Body of pancreas (tissue), 4 donors: ENCODE data around the gene DDRGK1. TPM values are rescaled to one million over a fixed set of nuclear protein-coding genes. Genes with fewer than 3 reads are reported as not detected.
A peak's percentile ranks its signal among the peaks of the same experiment; 100 is the strongest.

Experiments
- ATAC-seq: fragments of 150-250 bp; one replicate; pipeline ENCODE4 v1.9.1; 2016
- DNase-seq, 4 donors: peaks; one replicate each; pipeline ENCODE4 v3.0.0-alpha.2; 2019
- H3K27ac ChIP-seq, 4 donors: fragments of 200-600 bp; sonication (generic); 1 replicate in 3 of 4; 2 replicates in 1 of 4; pipeline versions ENCODE4 v1.5.1 to v1.6.1; 2016 to 2019; ENCODE audit warnings: mild to moderate bottlenecking in 1 of 4, mixed read lengths in 1 of 4, moderate library complexity in 1 of 4
- H3K27me3 ChIP-seq, 2 donors: fragments of 200-600 bp; sonication (generic); one replicate each; pipeline ENCODE4 v1.6.0; 2016; ENCODE audit warnings: mild to moderate bottlenecking in 1 of 2
- H3K36me3 ChIP-seq, 2 donors: fragments of 200-600 bp; sonication (generic); replicated peaks in 1 of 2; 2 replicates each; pipeline ENCODE4 v1.5.1; 2016; ENCODE audit warnings: low read depth in 2 of 2; ENCODE audit not compliant: insufficient read depth in 1 of 2
- H3K4me1 ChIP-seq: fragments of 200-600 bp; sonication (generic); one replicate; pipeline ENCODE4 v1.6.0; 2016
- H3K4me3 ChIP-seq, 2 donors: fragments of 200-600 bp; sonication (generic); 1 replicate in 1 of 2; 2 replicates in 1 of 2; pipeline ENCODE4 v1.5.1; 2016 to 2019
- H3K9me3 ChIP-seq, 3 donors: fragments of 200-600 bp; sonication (generic); 1 replicate in 2 of 3; 2 replicates in 1 of 3; pipeline ENCODE4 v1.5.1; 2016
- CTCF ChIP-seq, 7 experiments: fragments of 450-650 bp in 4 of 7; fragments of 200-600 bp in 3 of 7; sonication (generic) in 3 of 7; IDR thresholded peaks; one replicate each; pipeline ENCODE4 v1.5.1; 2016 to 2019; ENCODE audit warnings: antibody characterized with exemption in 7 of 7
- POLR2A ChIP-seq, 3 donors: fragments of 450-650 bp; IDR thresholded peaks; one replicate each; pipeline ENCODE4 v1.6.1; 2016; ENCODE audit warnings: antibody characterized with exemption in 3 of 3, mild to moderate bottlenecking in 2 of 3
- WGBS, 2 donors: methylation state at CpG; one replicate each; pipeline ENCODE4 v1.1.5; 2017; 5-methylcytosine and 5-hydroxymethylcytosine counted together
- intact Hi-C: fragments of 100-400 bp; cut with DNase I; formaldehyde crosslinking; loops from one replicate; pipeline ENCODE4 v1.15.1; 2023
- total RNA-seq, 2 donors: library from RNA; depleted of rRNA; stranded (reverse); fragments of >200 nt; gene quantifications; one replicate each; pipeline ENCODE4 v1.1.0, GENCODE V29; 2016

DDRGK1 gene
- total RNA-seq, 2 donors from 2014 or later, result 64.3 to 82.8 TPM

- WGBS, 2 donors, result 74 to 84% methylated on average over 16 to 25 of the region's 32 CpGs
- intact Hi-C loops, result no loop called here
- H3K27me3 ChIP-seq, result no peaks in the 10 kb centered on the region
- H3K4me1 ChIP-seq, result peaks cover 40% of the 10 kb centered on the region
- no peak overlapping the region for H3K4me3 ChIP-seq
- DNase-seq (no peak), ATAC-seq (no peak)
- TF ChIP-seq CTCF (IDR thresholded peaks at IDR 0.05), result no peak
- no peak for TF ChIP-seq POLR2A (IDR thresholded peaks at IDR 0.05)
- no peaks in the 10 kb centered on the region for H3K9me3 ChIP-seq
- no peaks in the 10 kb centered on the region for H3K36me3 ChIP-seq
- H3K27ac ChIP-seq, result no peak overlapping the region
These were observed 40.3 kb downstream of the DDRGK1 start for GRCh38 chr20:3164043-3164762.

- H3K4me3 ChIP-seq, result no peak overlapping the region
- no peaks in the 10 kb centered on the region for H3K27me3 ChIP-seq
- DNase-seq (peak in 2 of 4 donors; percentile 1 to 25), ATAC-seq (no peak)
- H3K4me1 ChIP-seq, result peaks cover 38% of the 10 kb centered on the region
- WGBS, 2 donors, result 90 to 91% methylated on average over 13 to 14 of the region's 14 CpGs
- intact Hi-C loops, result no loop called here
- no peak overlapping the region for H3K27ac ChIP-seq
- H3K9me3 ChIP-seq, result no peaks in the 10 kb centered on the region
- TF ChIP-seq POLR2A (IDR thresholded peaks at IDR 0.05) (no peak), CTCF (IDR thresholded peaks at IDR 0.05) (no peak)
- no peaks in the 10 kb centered on the region for H3K36me3 ChIP-seq
These were observed 41.1 kb downstream of the DDRGK1 start for GRCh38 chr20:3163099-3164042.

GRCh38 chr20:3162080-3162611 is 42.3 kb downstream of the DDRGK1 start:
- H3K9me3 ChIP-seq, result no peaks in the 10 kb centered on the region
- intact Hi-C loops, result no loop called here
- no peaks in the 10 kb centered on the region for H3K36me3 ChIP-seq
- 31 to 32% methylated on average over 9 to 11 of the region's 11 CpGs for WGBS, 2 donors
- H3K4me3 ChIP-seq, result no peak overlapping the region
- H3K27me3 ChIP-seq, result no peaks in the 10 kb centered on the region
- DNase-seq, result peak; percentile 51 to 71 (median 62)
- peak overlapping the region in 2 of 4 donors; percentile 42 to 55 for H3K27ac ChIP-seq
- peaks cover 39% of the 10 kb centered on the region for H3K4me1 ChIP-seq
- no peak for ATAC-seq
- TF ChIP-seq POLR2A (IDR thresholded peaks at IDR 0.05) (no peak), CTCF (IDR thresholded peaks at IDR 0.05) (no peak)

- Histone ChIP-seq H3K9me3 (no peaks in the 10 kb centered on the region), H3K36me3 (no peaks in the 10 kb centered on the region), H3K4me3 (no peak overlapping the region), H3K27me3 (no peaks in the 10 kb centered on the region), H3K4me1 (peaks cover 39% of the 10 kb centered on the region), H3K27ac (peak overlapping the region in 2 of 4 donors; percentile 42 to 55)
- 58 to 64% methylated on average over 4 to 5 of the region's 5 CpGs for WGBS, 2 donors
- TF ChIP-seq CTCF (IDR thresholded peaks at IDR 0.05) (no peak), POLR2A (IDR thresholded peaks at IDR 0.05) (no peak)
- DNase-seq (peak in 1 of 4 donors; percentile 6), ATAC-seq (no peak)
- intact Hi-C loops, result no loop called here
These were observed 43.0 kb downstream of the DDRGK1 start for GRCh38 chr20:3161316-3162079.
